Vagina (tissue), 2 donors: ENCODE results near the gene CFAP20.

ENCODE experiments used
- CTCF ChIP-seq, 3 experiments: fragments of 450-650 bp in 2 of 3; fragments of 200-600 bp in 1 of 3; sonication (generic) in 1 of 3; IDR thresholded peaks; one replicate each; pipeline ENCODE4 v1.5.1; 2017 to 2019; ENCODE audit warnings: antibody characterized with exemption in 3 of 3, mild to moderate bottlenecking in 2 of 3, moderate library complexity in 2 of 3
- POLR2A ChIP-seq, 2 donors: fragments of 450-650 bp; IDR thresholded peaks; one replicate each; pipeline ENCODE4 v1.6.1; 2017; ENCODE audit warnings: antibody characterized with exemption in 2 of 2, mild to moderate bottlenecking in 2 of 2, moderate library complexity in 2 of 2

DNA sequence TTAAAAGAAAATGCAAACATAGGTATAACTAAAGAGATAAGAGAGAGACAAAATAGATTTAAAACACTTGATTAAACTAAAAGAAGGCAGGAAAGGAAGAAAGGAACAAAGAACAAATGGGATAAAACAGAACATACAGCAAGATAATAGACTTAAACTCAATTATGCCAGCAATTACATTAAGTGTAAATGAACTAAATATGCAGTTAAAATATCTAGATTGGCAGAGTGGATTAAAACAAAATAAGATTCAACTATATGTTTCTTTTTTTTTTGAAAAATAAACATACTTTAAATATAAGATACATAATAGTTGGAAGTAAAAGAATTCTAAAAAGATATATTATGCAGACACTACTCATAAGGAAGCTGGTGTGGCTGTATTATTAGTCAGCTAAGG is 9.7 kb upstream of the CFAP20 start:
- no peak for TF ChIP-seq CTCF (IDR thresholded peaks at IDR 0.05)
- no peak for TF ChIP-seq POLR2A (IDR thresholded peaks at IDR 0.05)
